Measurements from ENCODE around the gene LRRC49.

The LRRC49 gene

GRCh38 chr15:71092056-71092600 lies 199.5 kb downstream of the LRRC49 start:
- DNase-seq (ENCODE audit: extremely low read depth, insufficient read length), result no peak
- Histone ChIP-seq H3K4me3 (replicated peaks; ENCODE audit: low read depth, low read length) (no peak overlapping the region), H3K36me3 (ENCODE audit: control insufficient read depth, insufficient read depth, low read length) (no peaks in the 10 kb centered on the region), H3K27me3 (replicated peaks; ENCODE audit: control insufficient read depth, insufficient read depth, low read length) (no peaks in the 10 kb centered on the region)
- TF ChIP-seq, protein P1, sequence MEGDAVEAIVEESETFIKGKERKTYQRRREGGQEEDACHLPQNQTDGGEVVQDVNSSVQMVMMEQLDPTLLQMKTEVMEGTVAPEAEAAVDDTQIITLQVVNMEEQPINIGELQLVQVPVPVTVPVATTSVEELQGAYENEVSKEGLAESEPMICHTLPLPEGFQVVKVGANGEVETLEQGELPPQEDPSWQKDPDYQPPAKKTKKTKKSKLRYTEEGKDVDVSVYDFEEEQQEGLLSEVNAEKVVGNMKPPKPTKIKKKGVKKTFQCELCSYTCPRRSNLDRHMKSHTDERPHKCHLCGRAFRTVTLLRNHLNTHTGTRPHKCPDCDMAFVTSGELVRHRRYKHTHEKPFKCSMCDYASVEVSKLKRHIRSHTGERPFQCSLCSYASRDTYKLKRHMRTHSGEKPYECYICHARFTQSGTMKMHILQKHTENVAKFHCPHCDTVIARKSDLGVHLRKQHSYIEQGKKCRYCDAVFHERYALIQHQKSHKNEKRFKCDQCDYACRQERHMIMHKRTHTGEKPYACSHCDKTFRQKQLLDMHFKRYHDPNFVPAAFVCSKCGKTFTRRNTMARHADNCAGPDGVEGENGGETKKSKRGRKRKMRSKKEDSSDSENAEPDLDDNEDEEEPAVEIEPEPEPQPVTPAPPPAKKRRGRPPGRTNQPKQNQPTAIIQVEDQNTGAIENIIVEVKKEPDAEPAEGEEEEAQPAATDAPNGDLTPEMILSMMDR (IDR thresholded peaks at IDR 0.05; ENCODE audit: insufficient read depth, low read length, poor library complexity, severe bottlenecking), result no peak

- Histone ChIP-seq H3K36me3 (ENCODE audit: control insufficient read depth, insufficient read depth, low read length) (no peaks in the 10 kb centered on the region), H3K4me3 (replicated peaks; ENCODE audit: low read depth, low read length) (no peak overlapping the region), H3K27me3 (replicated peaks; ENCODE audit: control insufficient read depth, insufficient read depth, low read length) (no peaks in the 10 kb centered on the region)
- DNase-seq (ENCODE audit: extremely low read depth, insufficient read length), result no peak
- TF ChIP-seq, protein P1 (IDR thresholded peaks at IDR 0.05; ENCODE audit: insufficient read depth, low read length, poor library complexity, severe bottlenecking), result no peak
Measured at GRCh38 chr15:71093054-71094024, 200.7 kb downstream of the LRRC49 start.

DNA sequence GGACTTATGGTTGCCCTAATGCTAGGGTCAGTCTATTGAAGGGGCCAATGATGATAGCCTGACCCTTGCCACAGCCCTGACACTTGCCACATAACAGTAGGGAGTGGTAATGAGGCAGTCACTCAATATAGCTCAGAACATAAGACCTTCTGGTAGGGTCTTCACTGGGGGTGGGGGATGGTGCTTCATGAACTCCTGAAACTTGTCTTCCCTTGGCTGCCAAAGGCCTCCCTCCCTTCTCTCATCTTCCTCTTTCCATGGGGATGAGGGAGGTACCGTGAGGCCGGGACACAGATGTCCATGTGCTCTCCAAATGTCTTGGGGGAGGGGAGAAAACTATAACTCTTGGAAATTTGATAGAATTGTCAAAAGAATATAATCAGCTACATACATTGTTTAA lies 201.5 kb downstream of the LRRC49 start:
- TF ChIP-seq, protein P1 (IDR thresholded peaks at IDR 0.05; ENCODE audit: insufficient read depth, low read length, poor library complexity, severe bottlenecking), result no peak
- no peak for DNase-seq (ENCODE audit: extremely low read depth, insufficient read length)
- H3K36me3 ChIP-seq (ENCODE audit: control insufficient read depth, insufficient read depth, low read length), result no peaks in the 10 kb centered on the region

GRCh38 chr15:71096676-71097075 lies 204.1 kb downstream of the LRRC49 start:
- no peak for DNase-seq (ENCODE audit: extremely low read depth, insufficient read length)
- no peaks in the 10 kb centered on the region for H3K27me3 ChIP-seq (replicated peaks; ENCODE audit: control insufficient read depth, insufficient read depth, low read length)
- H3K36me3 ChIP-seq (ENCODE audit: control insufficient read depth, insufficient read depth, low read length), result no peaks in the 10 kb centered on the region
- TF ChIP-seq, protein P1 (IDR thresholded peaks at IDR 0.05; ENCODE audit: insufficient read depth, low read length, poor library complexity, severe bottlenecking), result no peak
- H3K4me3 ChIP-seq (replicated peaks; ENCODE audit: low read depth, low read length), result no peak overlapping the region

More for the DNA sequence above, 201.5 kb downstream of the LRRC49 start:
- Histone ChIP-seq H3K4me3 (replicated peaks; ENCODE audit: low read depth, low read length) (no peak overlapping the region), H3K27me3 (replicated peaks; ENCODE audit: control insufficient read depth, insufficient read depth, low read length) (no peaks in the 10 kb centered on the region)

- Histone ChIP-seq H3K27me3 (replicated peaks; ENCODE audit: control insufficient read depth, insufficient read depth, low read length) (no peaks in the 10 kb centered on the region), H3K36me3 (ENCODE audit: control insufficient read depth, insufficient read depth, low read length) (no peaks in the 10 kb centered on the region), H3K4me3 (replicated peaks; ENCODE audit: low read depth, low read length) (no peak overlapping the region)
- TF ChIP-seq, protein P1 (IDR thresholded peaks at IDR 0.05; ENCODE audit: insufficient read depth, low read length, poor library complexity, severe bottlenecking), result no peak
- DNase-seq (ENCODE audit: extremely low read depth, insufficient read length), result no peak
Measured at GRCh38 chr15:71097890-71098289, 205.3 kb downstream of the LRRC49 start.
